Fibroblast of lung (primary cell): ENCODE measurements around the gene FCHO1.

Experiments used
- CTCF ChIP-seq, 2 donors: IDR thresholded peaks in 1 of 2; conservative IDR thresholded peaks in 1 of 2; 1 replicate in 1 of 2; 2 replicates in 1 of 2; pipeline ENCODE4 v1.5.1; 2011 to 2012; ENCODE audit warnings: low read length in 2 of 2, control low read depth in 1 of 2, inconsistent platforms in 1 of 2, low read depth in 1 of 2, mild to moderate bottlenecking in 1 of 2
- EZH2 ChIP-seq: IDR thresholded peaks from 2 replicates; pipeline ENCODE4 v1.5.1; 2012; ENCODE audit warnings: low read length, control low read depth, mild to moderate bottlenecking; ENCODE audit errors: missing control alignments

DNA sequence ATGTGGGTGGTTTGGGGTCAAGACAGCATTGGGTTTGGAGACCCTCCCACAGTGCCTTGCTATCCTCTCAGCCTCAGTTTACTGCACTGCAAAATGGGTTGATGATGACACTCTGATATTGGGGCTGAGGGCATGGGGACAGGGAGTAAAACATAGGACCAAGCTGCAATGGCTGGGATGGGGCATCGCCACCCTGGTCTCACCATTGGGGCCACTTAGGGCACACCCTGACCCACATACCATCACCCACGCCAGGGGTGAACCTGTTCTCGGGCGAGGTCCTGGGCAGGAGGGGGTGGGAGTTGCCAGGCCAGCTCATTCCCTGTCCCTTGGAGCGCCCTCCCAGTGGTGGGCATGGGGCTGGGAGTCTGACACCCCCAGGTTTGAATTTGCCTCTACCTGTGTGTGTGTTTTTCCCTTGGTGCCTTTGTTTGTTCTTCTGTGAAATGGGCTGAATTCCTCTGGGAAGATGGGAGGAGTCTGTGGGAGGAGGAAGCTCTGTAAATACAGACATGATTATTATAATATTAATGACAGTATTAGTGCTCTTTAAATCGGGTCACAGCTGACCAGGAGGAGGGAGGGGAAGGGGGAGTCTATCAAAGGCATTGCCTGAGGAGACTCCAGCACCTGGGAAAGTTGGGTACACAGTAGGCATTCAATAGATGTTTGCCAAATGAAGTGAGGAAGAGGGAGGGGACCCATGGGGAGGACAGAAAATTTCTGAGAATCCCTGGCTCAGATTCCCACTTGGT, 2.2 kb upstream of the FCHO1 start:
- TF ChIP-seq CTCF (conservative IDR thresholded peaks at IDR 0.05 in 1 of 2, IDR thresholded peaks at IDR 0.05 in 1 of 2; ENCODE audit: low read depth in 1 of 2, low read length in 2 of 2) = no peak
- no peak for TF ChIP-seq EZH2
